Lung microvascular endothelial cell (primary cell): ENCODE measurements around the gene OR1L1. TPM values are rescaled to one million over a fixed set of nuclear protein-coding genes. Genes with fewer than 3 reads are reported as not detected.

ENCODE experiments used
- DNase-seq, 2 donors: peaks; one replicate each; pipeline versions ENCODE4 v3.0.0 to v3.0.0-alpha.2; 2010; ENCODE audit warnings: low read depth in 2 of 2
- total RNA-seq: library from RNA; depleted of rRNA; stranded (reverse); fragments of >200 nt; gene quantifications from 2 replicates; pipeline ENCODE4 v1.2.1, GENCODE V29; 2014

OR1L1 gene
- total RNA-seq: not detected in 2 replicates

GRCh38 chr9:122661416-122661815 lies at the start of gene OR1L1:
TSS of gene OR1L1 (plus strand) at chr9:122661716. CDS start at chr9:122661716, 0 bp downstream.
- DNase-seq: no peak

GRCh38 chr9:122614362-122614761 lies 47.2 kb upstream of the OR1L1 start, which contains the start of gene OR1Q1:
TSS of gene OR1Q1 (plus strand) at chr9:122614738. CDS start at chr9:122614738, 0 bp downstream.
- DNase-seq: no peak

GRCh38 chr9:122619996-122620395 lies 41.5 kb upstream of the OR1L1 start:
- peak; percentile 1 to 69 for DNase-seq

- peak; percentile 19 to 35 for DNase-seq
These were observed 19.3 kb upstream of the OR1L1 start for GRCh38 chr9:122642226-122642625.

DNA sequence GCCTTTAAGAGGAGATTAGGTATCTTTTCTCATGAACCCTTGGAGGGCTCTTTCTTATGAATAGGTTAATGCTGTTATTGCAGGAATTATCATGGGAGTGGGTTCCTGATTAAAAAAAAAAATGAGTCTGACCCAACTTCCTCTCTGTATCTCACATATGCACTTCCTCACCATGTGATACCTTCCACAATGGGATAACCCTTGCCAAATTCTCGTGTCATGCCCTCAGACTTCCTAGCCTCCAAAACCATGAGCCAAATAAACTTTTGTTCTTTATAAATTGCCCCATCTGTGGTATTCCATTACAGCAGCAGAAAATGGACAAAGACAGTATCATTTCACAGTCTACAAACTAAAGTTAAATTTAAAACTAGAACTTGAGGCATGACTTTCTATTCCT lies 5.1 kb upstream of the OR1L1 start:
- DNase-seq: peak; percentile 81 to 98

- DNase-seq: no peak
These were observed 4.0 kb upstream of the OR1L1 start, which contains the start of gene OR1B1 for GRCh38 chr9:122657527-122657926. TSS of gene OR1B1 (minus strand) at chr9:122657627.

GRCh38 chr9:122672481-122672880 lies 11.0 kb downstream of the OR1L1 start:
- DNase-seq: no peak

- no peak for DNase-seq
These were observed 23.3 kb downstream of the OR1L1 start for GRCh38 chr9:122684851-122685250.

GRCh38 chr9:122695696-122696095 lies 34.2 kb downstream of the OR1L1 start:
- DNase-seq: no peak

Other genes starting within 250 kb of the OR1L1 start
- gene OR1J1, start 183.8 kb upstream of the OR1L1 start, total RNA-seq: not detected in 2 replicates
- gene OR1J2, start 150.9 kb upstream of the OR1L1 start, total RNA-seq: not detected in 2 replicates
- gene OR1J4, start 142.6 kb upstream of the OR1L1 start, total RNA-seq: not detected in 2 replicates
- gene OR1N1, start 134.4 kb upstream of the OR1L1 start, total RNA-seq: not detected in 2 replicates
- gene OR1N2, start 108.6 kb upstream of the OR1L1 start, total RNA-seq: not detected in 2 replicates
- gene OR1L8, start 78.3 kb upstream of the OR1L1 start, total RNA-seq: 0.20 and 0.22 TPM in 2 replicates
- gene OR1Q1, start 47.0 kb upstream of the OR1L1 start, total RNA-seq: not detected in 2 replicates
- 0.20 and 0.22 TPM in 2 replicates for gene OR1B1, start 4.1 kb upstream of the OR1L1 start, total RNA-seq
- gene OR1L3, start 13.4 kb downstream of the OR1L1 start, total RNA-seq: not detected in 2 replicates
- not detected in 2 replicates for gene OR1L4, start 62.3 kb downstream of the OR1L1 start, total RNA-seq
- not detected in 2 replicates for gene OR1L6, start 80.6 kb downstream of the OR1L1 start, total RNA-seq
- gene OR5C1, start 127.2 kb downstream of the OR1L1 start, total RNA-seq: not detected in 2 replicates
- not detected in 2 replicates for gene OR1K1, start 138.4 kb downstream of the OR1L1 start, total RNA-seq
- 58.4 and 101 TPM in 2 replicates for gene PDCL, start 166.9 kb downstream of the OR1L1 start, total RNA-seq
- 48.6 and 85.1 TPM in 2 replicates for gene RC3H2, start 243.6 kb downstream of the OR1L1 start, total RNA-seq